ENCODE results near the gene TTC39C.

TTC39C gene

GRCh38 chr18:23981369-23981980 is 33.1 kb upstream of the TTC39C start:
- no peak overlapping the region for H3K4me3 ChIP-seq
- no peak overlapping the region for H3K27ac ChIP-seq
- DNase-seq (ENCODE audit: low spot score): no peak
- no peak for TF ChIP-seq CTCF (IDR thresholded peaks at IDR 0.05)

DNA sequence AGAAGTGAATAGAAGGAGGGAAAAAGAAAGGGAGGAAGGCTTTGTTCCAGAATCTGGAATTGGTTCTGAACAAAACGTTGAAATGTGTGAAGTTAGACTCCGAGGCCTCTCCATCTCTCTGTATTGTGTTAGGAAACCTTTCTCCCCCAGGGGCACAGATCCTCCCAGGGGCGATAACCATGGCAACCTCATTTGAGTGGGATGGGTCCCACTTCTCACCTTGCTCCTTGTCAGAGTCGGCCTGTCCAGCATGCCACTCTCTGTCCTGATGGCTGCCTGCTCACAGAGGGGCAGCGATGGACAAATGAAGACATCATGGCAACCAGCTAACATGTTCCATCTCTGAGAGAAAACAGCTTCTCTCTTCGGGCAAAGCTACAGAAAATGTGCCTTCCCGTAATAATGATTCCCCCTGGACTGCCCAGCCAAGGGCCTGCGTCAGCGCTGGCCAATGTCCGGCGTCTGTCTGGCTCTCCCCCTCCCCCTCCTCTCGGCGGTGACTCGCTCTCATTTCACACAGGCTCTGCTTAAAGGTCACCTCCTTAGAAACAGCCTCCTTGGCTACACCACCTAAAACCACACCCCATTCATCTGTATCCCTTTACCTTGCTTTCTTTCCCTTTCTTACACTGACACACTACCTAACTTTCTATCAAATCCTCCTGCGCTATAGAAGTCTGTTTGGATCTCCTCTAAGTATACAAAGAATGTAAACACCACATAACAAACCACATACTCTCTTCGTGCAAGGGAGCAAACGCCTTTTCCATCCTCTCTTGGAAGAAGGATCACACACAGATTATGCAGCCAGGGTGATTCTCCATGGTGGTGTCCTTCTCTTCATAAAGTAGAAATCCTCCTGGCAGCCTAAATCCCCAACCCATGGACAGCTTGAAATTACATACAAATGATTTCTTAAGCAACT is 32.1 kb upstream of the TTC39C start:
- no peak for TF ChIP-seq CTCF (IDR thresholded peaks at IDR 0.05)
- Histone ChIP-seq H3K27ac (peak overlapping the region in 1 of 2 donors; percentile 72), H3K4me3 (peak overlapping the region; percentile 58)
- peak; percentile 82 for DNase-seq (ENCODE audit: low spot score)

DNA sequence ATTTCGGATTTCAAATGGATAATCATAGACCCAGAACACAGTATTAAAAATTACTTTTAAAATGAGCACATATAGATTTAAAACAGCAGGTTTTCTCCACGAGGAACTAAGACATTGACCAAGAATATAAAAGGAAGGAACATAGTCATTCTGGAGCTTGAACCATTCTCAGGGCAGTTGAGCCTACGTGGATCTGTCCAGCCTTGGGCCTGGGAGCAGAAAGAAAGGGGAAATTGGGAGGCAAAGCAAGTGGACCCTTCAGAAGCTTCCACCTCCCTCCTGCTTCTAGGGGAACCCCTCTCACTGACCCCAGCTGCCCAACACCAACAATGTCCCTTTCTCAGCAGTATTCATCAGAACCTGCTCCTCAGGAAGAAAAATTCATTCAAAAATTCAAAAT is 31.4 kb upstream of the TTC39C start:
- DNase-seq (ENCODE audit: low spot score): no peak
- H3K27ac ChIP-seq: no peak overlapping the region
- no peak for TF ChIP-seq CTCF (IDR thresholded peaks at IDR 0.05)
- no peak overlapping the region for H3K4me3 ChIP-seq

- Histone ChIP-seq H3K4me3 (no peak overlapping the region), H3K27ac (no peak overlapping the region)
- no peak for DNase-seq (ENCODE audit: low spot score)
- TF ChIP-seq CTCF (IDR thresholded peaks at IDR 0.05): no peak
These were observed 27.8 kb upstream of the TTC39C start for GRCh38 chr18:23986600-23987359.

DNA sequence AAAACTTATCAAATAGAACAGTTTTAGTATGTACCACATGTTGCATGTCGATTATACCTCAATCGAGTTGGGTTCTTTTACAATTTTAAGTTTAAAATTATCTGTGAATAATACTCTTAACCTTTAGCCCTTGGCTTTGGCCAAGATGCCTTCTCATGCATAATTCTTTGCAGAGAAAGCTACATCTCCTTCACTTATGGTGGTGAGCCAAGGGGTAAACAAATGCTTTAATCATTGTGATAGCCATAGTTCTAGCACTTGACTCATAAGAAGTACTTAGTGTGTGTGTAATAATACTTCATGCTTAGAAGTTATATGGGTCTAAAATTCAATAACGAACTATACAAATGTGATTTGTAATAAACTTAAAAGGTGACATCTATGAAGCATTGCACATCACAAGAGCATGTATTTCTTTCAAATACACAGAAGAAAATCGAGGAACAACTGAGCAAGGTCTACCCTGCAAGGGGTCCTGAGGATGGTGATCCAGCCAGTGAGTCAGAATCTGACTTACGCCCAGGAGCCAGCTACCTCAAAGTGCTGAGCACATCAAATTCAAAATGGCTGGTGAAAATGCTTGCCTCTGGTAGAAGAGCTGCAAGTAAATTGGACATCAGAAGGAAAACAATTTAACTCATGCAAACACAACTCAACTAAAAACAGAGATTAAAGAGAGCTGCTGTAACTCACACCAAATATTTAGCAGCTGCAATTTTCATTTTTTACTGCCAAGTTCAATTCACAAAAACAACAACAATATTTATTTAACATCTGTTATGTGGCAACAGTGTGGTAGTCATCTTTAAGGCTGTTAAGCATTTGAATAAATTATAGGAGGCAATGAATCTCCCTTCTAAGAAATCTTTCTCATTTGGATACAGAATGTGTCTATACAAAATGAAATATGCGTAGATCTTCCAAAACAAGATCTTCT is 23.8 kb upstream of the TTC39C start:
- no peak for DNase-seq (ENCODE audit: low spot score)
- TF ChIP-seq CTCF (IDR thresholded peaks at IDR 0.05): no peak
- H3K4me3 ChIP-seq: no peak overlapping the region
- no peak overlapping the region for H3K27ac ChIP-seq
